Prostate gland (tissue), 2 donors: Measurements from ENCODE around the gene NOL3.

Source experiments
- CTCF ChIP-seq, 4 experiments: fragments of 200-600 bp in 2 of 4; fragments of 450-650 bp in 2 of 4; sonication (generic) in 2 of 4; IDR thresholded peaks; 1 replicate in 3 of 4; 2 replicates in 1 of 4; pipeline ENCODE4 v1.5.1; 2016 to 2019; ENCODE audit warnings: antibody characterized with exemption in 4 of 4, mild to moderate bottlenecking in 2 of 4, moderate library complexity in 2 of 4
- POLR2A ChIP-seq: fragments of 450-650 bp; IDR thresholded peaks from one replicate; pipeline ENCODE4 v1.6.1; 2016; ENCODE audit warnings: antibody characterized with exemption, mild to moderate bottlenecking
- POLR2AphosphoS5 ChIP-seq: sonication (generic); formaldehyde crosslinking; IDR thresholded peaks from one replicate; pipeline ENCODE4 v1.6.1; 2017; ENCODE audit warnings: antibody characterized with exemption

GRCh38 chr16:67128887-67129286, 41.5 kb upstream of the NOL3 start:
- TF ChIP-seq CTCF (IDR thresholded peaks at IDR 0.05) = no peak
- no peak for TF ChIP-seq POLR2A
- TF ChIP-seq POLR2AphosphoS5 = no peak
